ENCODE data around the gene CAMK1D. TPM values are rescaled to one million over a fixed set of nuclear protein-coding genes. Genes with fewer than 3 reads are reported as not detected.

CAMK1D gene
- total RNA-seq, 2 experiments from 2014 or later, result 19.0 to 25.6 TPM

GRCh38 chr10:12480440-12480839 lies 131.1 kb downstream of the CAMK1D start:
- POLR2A ChIA-PET, result interaction anchor here (0.9 to 1.1 kb wide), 2 partner anchors 11 to 12 kb away, joined by 3 read pairs; no protein-coding TSS in a partner anchor
- H3K9me2 ChIP-seq (ENCODE audit: insufficient read depth, low read length), result no peaks in the 10 kb centered on the region
- intact Hi-C loops (cut with micrococcal nuclease; ENCODE audit: unreplicated experiment), result no loop called here
- CTCF ChIA-PET (ENCODE audit: unreplicated experiment), result no interaction called here
- H3K4me3 ChIP-seq (ENCODE audit: low read depth, low read length, poor library complexity, severe bottlenecking), result no peak overlapping the region
- BruUV-seq (replicated peaks), result no TSS peak
- TF ChIP-seq EZH2phosphoT487 (IDR thresholded peaks at IDR 0.05; ENCODE audit: borderline replicate concordance, low read depth, low read length) (no peak), CTCF (conservative IDR thresholded peaks at IDR 0.05; ENCODE audit: low read length) (no peak)
- no peaks in the 10 kb centered on the region for H4K20me1 ChIP-seq (ENCODE audit: insufficient read depth, low read length)
- H3K4me1 ChIP-seq (ENCODE audit: insufficient read depth, low read length, poor library complexity, severe bottlenecking), result peaks cover 26% of the 10 kb centered on the region
- no peaks in the 10 kb centered on the region; the same call in 1 of the 2 replicates for H3K9me3 ChIP-seq (ENCODE audit: low read length)
- H3K27ac ChIP-seq (ENCODE audit: low read depth, low read length, poor library complexity, severe bottlenecking), result no peak overlapping the region
- no peak overlapping the region for H3K4me2 ChIP-seq (ENCODE audit: low read length)
- no peaks in the 10 kb centered on the region for H3K79me2 ChIP-seq (ENCODE audit: insufficient read depth, low read depth, low read length)
- H3K36me3 ChIP-seq (ENCODE audit: insufficient read depth, low read length), result 0 out of 2 replicates have a peak, but pooled peaks cover 23% of the 10 kb centered on the region
- no peak overlapping the region for H2AFZ ChIP-seq (ENCODE audit: low read length)
- DNase-seq (ENCODE audit: low spot score), result no peak

GRCh38 chr10:12481924-12482323 lies 132.6 kb downstream of the CAMK1D start:
- Histone ChIP-seq H3K79me2 (ENCODE audit: insufficient read depth, low read depth, low read length) (no peaks in the 10 kb centered on the region; the same call in 1 of the 2 replicates), H3K9me3 (ENCODE audit: low read length) (no peaks in the 10 kb centered on the region; the same call in 1 of the 2 replicates), H3K4me1 (ENCODE audit: insufficient read depth, low read length, poor library complexity, severe bottlenecking) (peaks cover 39% of the 10 kb centered on the region), H2AFZ (ENCODE audit: low read length) (no peak overlapping the region), H3K27ac (ENCODE audit: low read depth, low read length, poor library complexity, severe bottlenecking) (no peak overlapping the region), H3K4me2 (ENCODE audit: low read length) (no peak overlapping the region), H3K9me2 (ENCODE audit: insufficient read depth, low read length) (no peaks in the 10 kb centered on the region), H3K36me3 (ENCODE audit: insufficient read depth, low read length) (0 out of 2 replicates have a peak, but pooled peaks cover 23% of the 10 kb centered on the region), H4K20me1 (ENCODE audit: insufficient read depth, low read length) (no peaks in the 10 kb centered on the region), H3K4me3 (ENCODE audit: low read depth, low read length, poor library complexity, severe bottlenecking) (no peak overlapping the region)
- intact Hi-C loops (cut with micrococcal nuclease; ENCODE audit: unreplicated experiment), result no loop called here
- ChIA-PET CTCF (ENCODE audit: unreplicated experiment) (interaction anchor here (0.8 kb wide), 1 partner anchor 217 kb away, joined by 3 read pairs; no protein-coding TSS in a partner anchor), POLR2A (interaction anchor here (0.6 kb wide), 1 partner anchor 57 kb away, joined by 9 read pairs; no protein-coding TSS in a partner anchor)
- TF ChIP-seq EZH2phosphoT487 (IDR thresholded peaks at IDR 0.05; ENCODE audit: borderline replicate concordance, low read depth, low read length), result no peak
- TF ChIP-seq CTCF (conservative IDR thresholded peaks at IDR 0.05; ENCODE audit: low read length), result no peak
- BruUV-seq (replicated peaks), result no TSS peak
- no peak for DNase-seq (ENCODE audit: low spot score)

- no peak for TF ChIP-seq EZH2phosphoT487 (IDR thresholded peaks at IDR 0.05; ENCODE audit: borderline replicate concordance, low read depth, low read length)
- TF ChIP-seq CTCF (conservative IDR thresholded peaks at IDR 0.05; ENCODE audit: low read length), result no peak
- Histone ChIP-seq H3K9me2 (ENCODE audit: insufficient read depth, low read length) (no peaks in the 10 kb centered on the region), H3K27ac (ENCODE audit: low read depth, low read length, poor library complexity, severe bottlenecking) (no peak overlapping the region), H3K4me1 (ENCODE audit: insufficient read depth, low read length, poor library complexity, severe bottlenecking) (peaks cover 39% of the 10 kb centered on the region), H4K20me1 (ENCODE audit: insufficient read depth, low read length) (no peaks in the 10 kb centered on the region), H3K4me2 (ENCODE audit: low read length) (no peak overlapping the region), H3K9me3 (ENCODE audit: low read length) (no peaks in the 10 kb centered on the region; the same call in 1 of the 2 replicates), H3K79me2 (ENCODE audit: insufficient read depth, low read depth, low read length) (no peaks in the 10 kb centered on the region; the same call in 1 of the 2 replicates), H3K4me3 (ENCODE audit: low read depth, low read length, poor library complexity, severe bottlenecking) (no peak overlapping the region), H2AFZ (ENCODE audit: low read length) (no peak overlapping the region), H3K36me3 (ENCODE audit: insufficient read depth, low read length) (0 out of 2 replicates have a peak, but pooled peaks cover 23% of the 10 kb centered on the region)
- no peak for DNase-seq (ENCODE audit: low spot score)
- no TSS peak for BruUV-seq (replicated peaks)
- ChIA-PET POLR2A (interaction anchor here (0.6 kb wide), 2 partner anchors 56 to 215 kb away, joined by 4 to 9 read pairs; no protein-coding TSS in a partner anchor), CTCF (ENCODE audit: unreplicated experiment) (interaction anchor here (0.8 kb wide), 1 partner anchor 218 kb away, joined by 3 read pairs; no protein-coding TSS in a partner anchor)
- intact Hi-C loops (cut with micrococcal nuclease; ENCODE audit: unreplicated experiment), result no loop called here
Observed at GRCh38 chr10:12482587-12482986, 133.2 kb downstream of the CAMK1D start.

All from OCI-LY7 (cell line).